Testis (tissue), 3 donors: ENCODE data around the gene ARMH4. TPM values are rescaled to one million over a fixed set of nuclear protein-coding genes. Genes with fewer than 3 reads are reported as not detected.
"Not testable (repeated sequence)": the region's sequence is repeated elsewhere in the genome, so short reads cannot be mapped to it uniquely, and the experiment has no call there.

ENCODE experiments used
- DNase-seq: peaks from one replicate; pipeline ENCODE4 v3.0.0-alpha.2; 2019
- H3K27ac ChIP-seq, 2 donors: fragments of 200-600 bp; sonication (generic); one replicate each; pipeline ENCODE4 v1.5.1; 2019
- H3K27me3 ChIP-seq: fragments of 200-600 bp; sonication (generic); one replicate; pipeline ENCODE4 v1.5.1; 2019
- H3K36me3 ChIP-seq: fragments of 200-600 bp; sonication (generic); one replicate; pipeline ENCODE4 v1.5.1; 2017; ENCODE audit warnings: low read depth; ENCODE audit errors: missing control alignments
- H3K4me1 ChIP-seq: fragments of 200-600 bp; sonication (generic); one replicate; pipeline ENCODE4 v1.5.1; 2019
- H3K4me3 ChIP-seq, 2 donors: fragments of 200-600 bp; sonication (generic); one replicate each; pipeline ENCODE4 v1.5.1; 2017 to 2019
- H3K9me3 ChIP-seq: fragments of 200-600 bp; sonication (generic); one replicate; pipeline ENCODE4 v1.5.1; 2017
- POLR2A ChIP-seq: fragments of 450-650 bp; IDR thresholded peaks from one replicate; pipeline ENCODE4 v1.6.1; 2017; ENCODE audit warnings: antibody characterized with exemption, mild to moderate bottlenecking, moderate library complexity
- WGBS, 2 donors: methylation state at CpG; one replicate each; pipeline ENCODE4 v1.1.5; 2018; 5-methylcytosine and 5-hydroxymethylcytosine counted together
- intact Hi-C: fragments of 100-400 bp; cut with DNase I; formaldehyde crosslinking; loops from one replicate; pipeline ENCODE4 v1.15.1; 2023; ENCODE audit warnings: low total_unique reads
- polyA plus RNA-seq: library from polyadenylated mRNA; stranded (reverse); fragments of 350-450 nt; fragmentation: Illumina TruSeq; extraction: RNeasy Lipid Tissue Mini Kit (QIAGEN cat#74804); gene quantifications from one replicate; pipeline ENCODE4 v1.2.3, GENCODE V29; 2014; ENCODE audit warnings: low read depth, low replicate concordance; ENCODE audit not compliant: insufficient read depth
- total RNA-seq, 2 donors: library from RNA; depleted of rRNA; stranded (reverse); fragments of >200 nt; gene quantifications; one replicate each; pipeline ENCODE4 v1.2.3, GENCODE V29; 2016
- TF ChIP-seq, protein P1 (sequence below), 3 experiments: fragments of 450-650 bp in 2 of 3; fragments of 200-600 bp in 1 of 3; sonication (generic) in 1 of 3; IDR thresholded peaks; one replicate each; pipeline ENCODE4 v1.5.1; 2016 to 2019; ENCODE audit warnings: antibody characterized with exemption in 3 of 3, mild to moderate bottlenecking in 2 of 3, moderate library complexity in 1 of 3

ARMH4 gene
- total and polyA plus RNA-seq, 3 donors from 2014 or later, result 13.5 to 65.8 (median 38.7) TPM

DNA sequence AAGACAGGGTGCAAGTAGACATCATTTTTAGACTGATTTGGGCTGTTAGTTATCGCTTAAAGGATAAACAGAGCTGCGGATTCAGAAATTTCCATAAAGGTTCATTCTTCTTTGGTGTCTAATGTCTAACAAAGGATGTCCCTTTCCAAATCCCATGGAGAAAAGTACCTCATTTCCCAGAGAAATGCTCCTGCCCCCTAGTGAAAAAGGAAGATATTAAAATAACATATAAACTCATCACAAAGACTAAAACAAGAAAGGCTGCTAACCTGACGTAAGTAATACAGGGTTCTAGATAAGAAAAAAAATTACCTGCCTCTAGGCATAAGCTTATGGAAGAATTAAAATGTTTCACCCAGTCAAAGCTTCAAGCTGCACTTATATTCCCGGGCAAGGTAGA, 22.8 kb downstream of the ARMH4 start:
- Histone ChIP-seq H3K27me3 (no peaks in the 10 kb centered on the region), H3K4me1 (peaks cover 3% of the 10 kb centered on the region), H3K4me3 (no peak overlapping the region), H3K36me3 (no peaks in the 10 kb centered on the region), H3K9me3 (no peaks in the 10 kb centered on the region), H3K27ac (no peak overlapping the region)
- 88 to 92% methylated on average over 4 of the region's 4 CpGs for whole genome bisulfite sequencing, 2 donors
- DNase-seq, result no peak
- intact Hi-C loops, result no loop called here
- TF ChIP-seq, protein P1, sequence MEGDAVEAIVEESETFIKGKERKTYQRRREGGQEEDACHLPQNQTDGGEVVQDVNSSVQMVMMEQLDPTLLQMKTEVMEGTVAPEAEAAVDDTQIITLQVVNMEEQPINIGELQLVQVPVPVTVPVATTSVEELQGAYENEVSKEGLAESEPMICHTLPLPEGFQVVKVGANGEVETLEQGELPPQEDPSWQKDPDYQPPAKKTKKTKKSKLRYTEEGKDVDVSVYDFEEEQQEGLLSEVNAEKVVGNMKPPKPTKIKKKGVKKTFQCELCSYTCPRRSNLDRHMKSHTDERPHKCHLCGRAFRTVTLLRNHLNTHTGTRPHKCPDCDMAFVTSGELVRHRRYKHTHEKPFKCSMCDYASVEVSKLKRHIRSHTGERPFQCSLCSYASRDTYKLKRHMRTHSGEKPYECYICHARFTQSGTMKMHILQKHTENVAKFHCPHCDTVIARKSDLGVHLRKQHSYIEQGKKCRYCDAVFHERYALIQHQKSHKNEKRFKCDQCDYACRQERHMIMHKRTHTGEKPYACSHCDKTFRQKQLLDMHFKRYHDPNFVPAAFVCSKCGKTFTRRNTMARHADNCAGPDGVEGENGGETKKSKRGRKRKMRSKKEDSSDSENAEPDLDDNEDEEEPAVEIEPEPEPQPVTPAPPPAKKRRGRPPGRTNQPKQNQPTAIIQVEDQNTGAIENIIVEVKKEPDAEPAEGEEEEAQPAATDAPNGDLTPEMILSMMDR (IDR thresholded peaks at IDR 0.05), result no peak
- no peak for TF ChIP-seq POLR2A

DNA sequence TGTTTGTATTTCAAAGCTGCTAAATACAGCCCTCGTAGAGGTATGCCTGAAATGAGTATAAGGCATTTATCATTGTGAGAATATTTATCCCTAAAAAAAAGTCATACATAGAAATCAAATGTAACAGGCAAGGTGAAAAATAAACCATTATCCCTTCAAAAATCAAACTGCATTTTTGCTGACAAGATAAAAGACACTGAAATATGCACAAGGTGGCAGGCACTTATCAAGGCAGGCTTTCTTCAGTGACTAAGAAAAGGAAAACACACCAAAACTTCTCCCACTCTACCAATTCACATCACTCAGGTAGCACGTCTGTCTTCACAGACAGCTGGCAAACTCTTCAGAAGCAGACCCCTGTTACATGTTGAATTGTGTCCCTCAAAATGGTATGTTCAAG, 23.6 kb downstream of the ARMH4 start:
- Histone ChIP-seq H3K4me3 (no peak overlapping the region), H3K27me3 (no peaks in the 10 kb centered on the region), H3K27ac (no peak overlapping the region), H3K9me3 (no peaks in the 10 kb centered on the region), H3K36me3 (no peaks in the 10 kb centered on the region), H3K4me1 (peaks cover 3% of the 10 kb centered on the region)
- DNase-seq, result no peak
- no peak for TF ChIP-seq POLR2A
- TF ChIP-seq, protein P1 (IDR thresholded peaks at IDR 0.05), result no peak
- intact Hi-C loops, result no loop called here
- WGBS, 2 donors, result 88 to 91% methylated on average over 2 of the region's 2 CpGs

DNA sequence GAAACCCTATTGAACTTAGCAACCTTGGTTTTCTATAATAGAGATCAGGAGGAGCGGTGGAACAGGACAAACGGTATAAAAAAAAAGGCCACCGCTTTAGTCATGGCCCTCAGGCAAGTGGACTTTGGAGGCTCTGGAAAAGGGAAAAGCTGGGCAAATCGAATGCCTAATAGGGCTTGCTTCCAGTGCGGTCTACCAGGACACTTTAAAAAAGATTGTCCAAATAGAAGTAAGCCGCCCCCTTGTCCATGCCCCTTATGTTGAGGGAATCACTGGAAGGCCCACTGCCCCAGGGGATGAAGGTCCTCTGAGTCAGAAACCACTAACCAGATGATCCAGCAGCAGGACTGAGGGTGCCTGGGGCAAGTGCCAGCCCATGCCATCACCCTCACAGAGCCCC, 29.5 kb downstream of the ARMH4 start:
- 85 to 90% methylated on average over 6 of the region's 6 CpGs for WGBS, 2 donors
- H3K27me3 ChIP-seq, H3K4me1 ChIP-seq, H3K9me3 ChIP-seq, H3K27ac ChIP-seq, H3K36me3 ChIP-seq, DNase-seq, H3K4me3 ChIP-seq, intact Hi-C loops: not testable (repeated sequence)

DNA sequence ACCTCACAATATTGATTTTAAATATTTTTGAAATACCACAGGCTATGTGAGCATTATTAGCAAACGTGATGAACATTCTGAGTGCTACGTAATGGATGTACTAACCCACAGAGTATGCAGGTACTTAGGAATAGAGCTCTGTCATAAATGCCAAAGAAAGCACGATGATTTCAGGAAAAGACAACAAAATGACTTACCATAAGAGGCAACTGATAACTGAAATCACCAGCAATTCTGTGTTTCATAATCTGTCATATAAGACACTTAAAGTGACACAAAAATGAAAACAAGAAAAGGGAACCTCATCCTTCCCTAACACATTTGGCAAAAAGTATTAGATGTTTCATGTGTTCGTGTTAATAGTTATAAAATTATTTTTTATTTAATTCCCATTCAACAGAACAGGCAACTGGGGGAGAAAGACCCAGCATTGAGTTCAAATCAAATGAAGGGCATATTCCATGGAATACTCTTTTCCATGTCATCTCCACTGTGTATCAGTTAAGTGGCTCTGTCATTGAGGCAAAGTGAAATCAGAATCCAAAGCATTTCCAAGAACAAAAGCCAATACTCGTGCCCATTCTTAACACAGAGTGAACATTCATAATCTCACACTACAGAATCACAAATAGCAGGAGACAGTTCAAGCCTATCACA, 30.4 kb downstream of the ARMH4 start:
- Histone ChIP-seq H3K9me3 (no peaks in the 10 kb centered on the region), H3K27ac (no peak overlapping the region), H3K36me3 (no peaks in the 10 kb centered on the region), H3K4me1 (no peaks in the 10 kb centered on the region), H3K27me3 (no peaks in the 10 kb centered on the region), H3K4me3 (no peak overlapping the region)
- TF ChIP-seq POLR2A, result no peak
- no peak for DNase-seq
- WGBS, 2 donors, result 75 to 91% methylated on average over 5 of the region's 5 CpGs
- intact Hi-C loops, result no loop called here

DNA sequence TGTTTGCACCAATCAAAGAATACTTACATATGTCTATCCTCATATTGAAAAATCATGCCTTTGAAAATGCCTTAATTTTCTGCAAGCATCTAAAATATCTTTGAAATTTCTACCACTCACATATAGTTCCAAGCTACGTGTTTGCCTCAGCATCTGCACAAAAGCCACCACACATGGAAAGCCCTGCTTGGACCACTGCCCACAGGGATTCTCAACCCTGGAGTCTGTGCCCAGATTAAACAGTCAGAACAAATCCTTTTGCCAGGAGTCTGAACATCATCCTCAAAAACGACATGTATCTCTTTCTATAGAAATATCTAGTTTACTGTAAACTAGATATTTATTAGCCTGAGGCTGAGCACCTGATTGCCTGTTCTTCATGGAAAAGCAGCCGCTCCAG, 32.6 kb downstream of the ARMH4 start:
- no peak for DNase-seq
- intact Hi-C loops, result loop anchor here (10.0 kb wide), 1 partner anchor 265 kb away; no protein-coding TSS in a partner anchor
- WGBS, 2 donors, result 62 to 63% methylated on average over 3 of the region's 3 CpGs

More for the DNA sequence above, 32.6 kb downstream of the ARMH4 start:
- H3K27me3 ChIP-seq, result no peaks in the 10 kb centered on the region
- no peak overlapping the region for H3K4me3 ChIP-seq
- no peaks in the 10 kb centered on the region for H3K36me3 ChIP-seq
- H3K27ac ChIP-seq, result no peak overlapping the region
- H3K9me3 ChIP-seq, result no peaks in the 10 kb centered on the region
- TF ChIP-seq, protein P1 (IDR thresholded peaks at IDR 0.05), result no peak
- no peak for TF ChIP-seq POLR2A
- H3K4me1 ChIP-seq, result no peaks in the 10 kb centered on the region
